HG02870 (cell line): ENCODE results near the gene PATJ.
"Not testable (repeated sequence)": the region's sequence is repeated elsewhere in the genome, so short reads cannot be mapped to it uniquely, and the experiment has no call there.

Experiments
- ATAC-seq: cut with Tn5 transposase; IDR thresholded peaks from one replicate; pipeline ENCODE4 v1.9.1; 2021; ENCODE audit warnings: mild to moderate bottlenecking, moderate library complexity; ENCODE audit not compliant: unreplicated experiment

PATJ gene

DNA sequence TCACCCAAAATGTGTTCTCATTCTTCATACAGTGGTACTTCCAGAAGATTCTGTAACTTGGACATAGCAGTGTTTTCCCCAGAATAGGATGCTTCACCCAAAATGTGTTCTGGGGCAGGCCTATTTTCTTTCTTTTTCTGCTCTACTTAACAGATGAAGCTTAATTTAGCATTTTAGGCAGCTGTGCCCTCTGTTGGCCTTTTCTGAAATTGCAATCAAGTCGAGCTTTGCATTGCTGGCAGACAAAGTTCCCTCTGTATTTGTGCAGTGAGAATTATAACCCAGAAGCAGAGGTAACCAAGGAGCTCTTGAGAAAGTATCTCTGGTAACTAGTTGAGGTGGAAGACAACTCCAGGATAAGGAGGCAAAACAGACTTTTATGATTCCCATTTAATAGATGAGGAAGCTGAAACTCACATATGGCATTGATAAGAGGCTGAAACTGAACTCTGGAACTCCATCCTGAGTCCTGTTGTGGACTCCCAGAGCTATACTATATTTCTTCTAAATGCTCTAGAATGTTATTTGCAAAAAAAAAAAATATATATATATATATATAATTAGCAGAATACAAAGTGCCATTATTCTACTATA is 402.1 kb downstream of the PATJ start:
- peak; percentile 44 for ATAC-seq

DNA sequence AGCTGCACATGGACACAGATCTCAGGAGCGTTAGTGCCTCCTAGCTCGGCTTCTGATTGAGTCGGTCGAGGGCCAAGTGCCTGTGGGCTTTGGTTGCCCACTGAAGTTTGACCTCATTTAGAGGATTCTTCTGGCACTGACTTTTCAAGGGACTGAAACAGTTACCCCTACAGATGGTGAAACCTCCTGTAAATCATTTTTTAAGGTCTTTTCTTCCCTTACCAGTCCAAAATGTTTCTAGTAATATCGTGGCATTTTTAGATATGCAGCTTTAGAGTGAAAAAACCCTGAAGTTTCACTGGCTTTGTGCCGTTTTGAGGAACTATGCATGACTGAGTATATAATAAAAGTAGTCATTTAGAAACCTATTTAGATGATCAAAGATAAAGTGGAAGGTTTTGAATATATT is 417.7 kb downstream of the PATJ start:
- no peak for ATAC-seq

DNA sequence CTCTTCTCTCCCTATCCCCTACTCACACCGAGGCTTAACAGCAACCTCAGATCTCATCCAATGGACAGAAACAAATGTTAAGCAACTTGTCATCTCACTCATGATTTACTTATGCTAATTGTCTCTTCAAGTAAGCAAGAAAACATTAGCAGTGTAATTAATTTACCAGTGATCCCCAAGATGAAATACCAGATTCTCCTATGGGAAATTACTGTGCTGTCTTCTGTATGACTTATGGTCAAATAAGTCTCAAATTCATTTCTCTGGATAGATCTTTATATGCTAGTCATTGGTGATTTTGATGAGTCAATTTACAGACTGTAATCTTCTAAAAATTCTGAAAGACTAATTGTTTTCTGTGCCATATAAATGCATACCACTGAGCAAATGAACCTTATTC is 419.4 kb downstream of the PATJ start:
- no peak for ATAC-seq

DNA sequence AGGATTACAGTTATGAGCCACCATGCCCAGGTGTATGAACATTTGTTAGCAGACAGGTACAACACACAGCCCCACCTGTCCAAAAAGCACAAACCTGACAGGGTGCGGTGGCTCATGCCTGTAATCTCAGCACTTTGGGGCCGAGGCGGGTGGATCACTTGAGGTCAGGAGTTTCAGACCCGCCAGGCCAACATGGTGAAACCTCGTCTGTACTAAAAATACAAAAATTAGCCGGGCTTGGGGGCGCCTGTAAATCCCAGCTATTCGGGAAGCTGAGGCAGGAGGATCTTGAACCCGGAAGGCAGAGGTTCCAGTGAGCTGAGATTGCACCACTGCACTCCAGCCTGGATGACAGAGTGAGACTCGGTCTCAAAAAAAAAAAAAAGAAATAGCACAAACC is 428.1 kb downstream of the PATJ start:
- not testable (repeated sequence) for ATAC-seq

DNA sequence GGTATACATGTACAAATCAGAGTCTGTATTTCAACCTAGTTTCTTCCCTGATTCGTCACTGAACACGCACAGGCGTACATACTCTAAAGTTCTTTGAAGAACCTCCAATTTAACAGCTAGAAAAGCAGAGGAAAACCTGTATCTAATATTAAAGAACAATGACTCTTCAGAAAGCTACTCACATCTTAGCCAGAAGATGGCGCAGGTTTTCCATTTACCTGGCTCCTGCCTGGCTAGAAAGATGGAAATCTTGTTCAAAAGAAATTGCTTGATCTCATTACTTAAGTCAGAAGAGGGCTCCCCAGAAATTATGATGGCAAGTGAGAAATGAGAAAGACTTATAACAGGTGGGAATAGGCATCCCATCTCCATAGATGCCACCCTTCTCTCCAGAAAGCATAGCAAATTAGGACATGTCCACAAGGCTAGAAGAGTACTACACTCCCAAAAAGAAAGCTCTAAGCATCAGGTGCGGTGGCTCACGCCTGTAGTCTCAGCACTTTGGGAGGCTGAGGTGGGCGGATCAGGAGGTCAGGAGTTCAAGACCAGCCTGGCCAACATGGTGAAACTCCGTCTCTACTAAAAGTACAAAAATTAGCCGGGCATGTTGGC is 433.4 kb downstream of the PATJ start:
- no peak for ATAC-seq

DNA sequence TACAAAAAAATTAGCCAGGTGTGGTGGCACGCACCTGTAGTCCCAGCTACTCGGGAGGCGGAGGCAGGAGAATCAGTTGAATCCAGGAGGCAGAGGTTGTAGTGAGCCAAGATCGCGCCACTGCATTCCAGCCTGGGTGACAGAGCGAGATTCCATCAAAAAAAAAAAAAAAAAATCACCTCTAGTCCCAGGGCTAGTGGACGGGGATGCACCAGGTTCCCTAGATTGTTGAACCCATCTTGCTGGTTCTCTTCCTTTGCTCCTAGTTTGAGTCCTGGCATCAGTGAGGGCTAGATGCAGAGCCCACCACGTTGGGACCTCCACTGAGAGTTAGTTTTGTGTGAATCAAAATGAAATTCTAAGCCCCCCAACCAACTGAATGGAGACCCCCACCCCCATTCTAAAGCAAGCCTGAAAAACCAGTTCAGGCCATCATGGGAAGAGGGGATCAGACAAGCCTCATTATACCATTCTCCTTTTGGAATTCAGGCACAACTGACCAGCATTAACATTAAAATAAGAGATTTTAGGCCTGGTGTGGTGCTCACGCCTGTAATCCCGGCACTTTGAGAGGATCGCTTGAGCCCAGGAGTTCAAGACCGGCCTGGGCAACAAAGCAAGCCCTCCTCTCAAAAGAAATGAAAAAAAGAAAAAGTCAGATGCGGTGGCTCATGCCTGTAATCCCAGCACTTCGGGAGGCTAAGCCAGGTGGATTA is 434.5 kb downstream of the PATJ start:
- no peak for ATAC-seq

DNA sequence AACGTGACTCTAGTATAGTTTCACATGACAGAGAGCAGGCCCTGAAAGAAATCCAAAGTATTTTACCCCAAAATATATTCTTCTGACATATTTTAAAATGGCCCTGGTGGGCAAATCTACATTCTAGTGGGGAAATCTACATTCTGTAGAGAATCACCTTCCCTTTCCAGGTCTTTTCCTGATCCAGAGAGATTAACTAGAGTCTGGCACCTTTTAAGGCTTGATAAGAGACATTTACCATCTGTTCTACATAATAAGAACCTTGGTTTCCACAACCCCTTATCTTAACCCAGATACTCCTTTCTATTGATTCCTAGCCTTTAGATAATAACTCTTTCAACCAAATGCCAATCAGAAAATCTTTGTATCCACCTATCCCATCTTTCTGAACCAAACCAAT is 435.3 kb downstream of the PATJ start:
- no peak for ATAC-seq

DNA sequence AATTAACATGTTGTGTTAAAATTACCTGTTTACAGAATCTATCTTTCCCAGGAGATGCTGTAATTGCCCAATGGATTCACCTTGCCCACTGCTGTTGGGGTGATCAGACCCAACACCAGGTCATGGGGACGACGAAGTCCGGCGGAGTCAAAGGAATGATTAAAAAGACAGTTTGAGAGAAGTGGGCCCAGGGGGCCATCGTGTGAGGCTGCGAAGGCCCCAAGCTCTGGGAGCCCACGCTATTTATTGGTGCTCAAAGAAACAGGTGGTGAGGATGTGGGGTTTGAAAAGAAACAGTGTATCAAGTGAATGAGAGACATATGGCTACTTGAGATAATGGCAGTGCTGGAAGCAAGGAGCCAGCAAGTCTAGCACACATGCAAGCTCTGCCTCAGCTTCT is 436.1 kb downstream of the PATJ start:
- ATAC-seq, result no peak

DNA sequence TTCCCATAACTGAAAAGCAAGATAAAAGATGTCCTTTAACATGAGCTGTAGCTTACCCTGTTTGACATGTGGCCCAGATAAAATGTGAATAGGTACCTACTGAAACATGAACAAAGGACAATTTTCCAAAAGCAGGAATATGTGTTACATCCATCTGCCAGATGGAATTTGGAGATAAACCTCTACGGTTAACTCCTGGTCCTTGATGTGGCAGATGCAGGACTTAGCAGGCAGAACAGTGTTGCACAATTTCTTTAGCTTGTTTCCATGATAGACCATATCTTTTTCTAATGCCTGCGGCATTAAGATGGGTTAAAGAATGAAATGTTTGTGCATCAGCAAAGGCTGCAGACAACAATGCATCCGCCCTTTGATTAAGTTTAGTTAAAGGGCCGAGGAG is 437.8 kb downstream of the PATJ start:
- not testable (repeated sequence) for ATAC-seq

DNA sequence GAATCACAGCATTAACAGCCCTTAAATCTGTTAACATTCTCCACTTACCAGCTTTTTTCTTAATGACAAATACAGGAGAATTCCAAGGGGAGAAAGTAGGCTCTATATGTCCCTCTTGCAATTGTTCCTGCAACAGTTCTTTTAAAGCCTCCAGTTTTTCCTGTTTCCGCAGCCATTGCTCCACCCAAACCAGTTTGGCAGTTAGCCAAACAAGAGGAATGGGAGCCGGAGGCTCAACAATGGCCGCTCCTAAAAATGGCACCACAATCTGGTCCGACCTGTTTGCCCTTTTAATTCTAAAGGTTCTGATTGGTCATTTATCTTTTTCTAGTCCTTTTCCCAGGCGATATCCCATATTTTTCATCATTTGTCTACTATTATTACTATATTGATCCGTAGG is 438.4 kb downstream of the PATJ start:
- no peak for ATAC-seq

DNA sequence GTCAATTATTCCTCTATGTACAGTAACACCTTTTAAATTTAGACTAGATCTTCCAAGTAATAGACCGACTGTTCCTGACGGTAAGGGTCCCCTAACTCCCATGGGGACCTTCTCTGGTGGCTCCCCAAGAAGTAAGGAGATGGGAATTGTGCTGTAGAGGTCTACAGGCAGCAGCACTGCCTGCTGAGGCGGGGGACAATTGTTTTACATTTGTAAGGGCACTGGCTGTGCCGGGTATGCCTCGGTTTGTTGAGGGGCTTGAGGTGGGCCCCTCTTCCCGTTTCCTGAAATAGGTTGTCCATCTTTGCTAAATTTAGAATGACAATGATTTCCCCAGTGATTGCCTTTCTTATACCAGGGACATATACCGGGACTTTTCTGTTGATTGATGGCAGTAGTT is 439.3 kb downstream of the PATJ start:
- ATAC-seq, result no peak

DNA sequence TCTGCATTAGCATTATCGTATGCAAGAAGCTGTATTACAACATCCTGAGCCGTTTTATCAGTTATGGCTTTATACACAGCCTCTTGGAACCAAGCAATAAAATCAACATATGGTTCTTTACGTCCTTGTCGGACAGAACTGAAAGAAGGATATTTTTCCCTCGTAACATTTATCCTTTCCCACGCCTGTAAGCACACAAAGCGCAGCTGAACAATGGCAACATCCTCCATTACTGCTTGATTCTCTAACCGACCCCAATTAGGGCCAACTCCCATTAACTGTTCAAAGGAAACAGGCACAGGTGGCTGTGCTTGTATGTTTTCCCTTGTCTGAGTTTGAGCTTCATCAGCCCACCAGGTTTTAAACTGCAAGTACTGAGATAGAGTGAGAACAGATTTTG is 439.9 kb downstream of the PATJ start:
- not testable (repeated sequence) for ATAC-seq

DNA sequence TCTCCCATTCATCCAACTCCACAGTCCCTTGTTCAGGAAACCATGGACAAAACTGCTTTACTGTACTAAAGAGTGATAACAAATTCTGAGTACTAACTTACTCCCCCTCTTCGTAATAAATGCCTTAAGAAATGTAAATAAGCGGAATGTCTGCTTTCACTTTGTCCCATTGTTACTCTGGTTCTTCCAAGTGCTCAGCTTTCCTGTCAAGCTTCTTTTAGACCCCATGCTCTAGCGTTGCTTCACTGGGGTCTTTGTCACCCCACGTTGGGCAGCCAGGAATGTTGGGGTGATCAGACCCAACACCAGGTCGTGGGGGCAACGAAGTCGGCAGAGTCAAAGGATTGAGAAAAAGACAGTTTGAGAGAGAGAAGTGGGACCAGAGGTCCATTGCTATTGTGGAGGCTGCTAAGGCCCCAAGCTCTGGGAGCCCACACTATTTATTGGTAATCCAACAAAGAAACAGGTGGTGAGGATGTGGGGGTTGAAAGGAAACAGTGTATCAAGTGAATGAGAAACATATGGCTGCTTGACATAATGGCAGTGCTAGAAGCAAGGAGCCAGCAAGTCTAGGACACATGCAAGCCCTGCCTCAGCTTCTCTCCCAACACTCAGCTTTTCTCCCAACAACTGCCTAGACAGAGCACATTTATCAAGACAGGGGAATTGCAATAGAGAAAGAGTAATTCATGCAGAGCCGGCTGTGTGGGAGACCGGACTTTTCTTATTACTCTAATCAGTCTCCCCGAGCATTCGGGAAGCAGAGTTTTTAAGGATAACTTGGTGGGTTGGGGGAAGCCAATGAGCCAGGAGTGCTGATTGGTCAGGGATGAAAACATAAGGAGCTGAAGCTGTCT is 441.1 kb downstream of the PATJ start:
- ATAC-seq, result not testable (repeated sequence)

DNA sequence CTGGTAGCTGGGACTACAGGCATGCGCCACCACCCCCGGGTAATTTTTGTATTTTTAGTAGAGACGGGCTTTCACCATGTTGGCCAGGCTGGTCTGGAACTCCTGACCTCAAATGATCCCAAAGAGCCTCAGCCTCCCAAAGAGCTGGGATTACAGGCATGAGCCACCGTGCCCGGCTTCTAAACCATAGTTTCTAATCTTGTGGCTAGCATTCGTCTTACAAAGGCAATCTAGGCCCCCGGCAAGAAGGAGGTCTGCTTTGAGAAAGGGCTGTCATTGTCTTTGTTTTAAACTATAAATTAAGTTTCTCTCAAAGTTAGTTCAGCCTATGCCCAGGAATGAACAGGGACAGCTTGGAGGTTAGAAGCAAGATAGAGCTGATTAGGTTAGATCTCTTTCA is 442.1 kb downstream of the PATJ start:
- ATAC-seq, result no peak

DNA sequence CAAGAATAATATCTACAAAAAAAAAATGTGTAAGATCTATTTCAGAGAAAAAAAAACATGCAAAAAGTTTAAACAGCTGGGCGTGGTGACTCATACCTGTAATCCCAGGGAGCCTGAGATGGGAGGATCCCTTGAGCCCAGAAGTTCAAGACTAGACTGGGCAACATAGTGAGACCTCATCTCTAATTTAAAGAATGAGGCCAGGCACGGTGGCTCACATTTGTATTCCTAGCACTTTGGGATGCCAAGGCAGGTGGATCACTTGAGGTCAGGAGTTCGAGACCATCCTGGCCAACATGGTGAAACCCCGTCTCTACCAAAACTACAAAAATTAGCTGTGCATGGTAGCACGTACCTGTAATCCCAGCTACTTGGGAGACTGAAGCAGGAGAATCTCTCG is 443.0 kb downstream of the PATJ start:
- ATAC-seq, result not testable (repeated sequence)

DNA sequence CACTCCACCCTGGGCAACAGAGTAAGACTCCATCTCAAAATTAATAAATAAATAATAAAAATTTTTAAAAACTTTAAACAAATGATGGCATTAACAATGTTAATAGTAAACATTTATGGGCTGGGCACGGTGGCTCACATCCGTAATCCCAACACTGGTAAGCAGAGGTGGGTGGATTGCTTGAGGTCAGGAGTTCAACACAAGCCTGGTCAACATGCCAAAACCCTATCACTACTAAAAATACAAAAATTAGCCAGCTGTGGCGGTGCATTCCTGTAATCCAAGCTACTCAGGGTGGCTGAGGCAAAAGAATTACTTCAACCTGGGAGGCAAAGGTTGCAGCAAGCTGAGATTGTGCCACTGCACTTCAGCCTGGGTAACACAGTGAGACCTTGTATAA is 443.4 kb downstream of the PATJ start:
- ATAC-seq, result no peak

DNA sequence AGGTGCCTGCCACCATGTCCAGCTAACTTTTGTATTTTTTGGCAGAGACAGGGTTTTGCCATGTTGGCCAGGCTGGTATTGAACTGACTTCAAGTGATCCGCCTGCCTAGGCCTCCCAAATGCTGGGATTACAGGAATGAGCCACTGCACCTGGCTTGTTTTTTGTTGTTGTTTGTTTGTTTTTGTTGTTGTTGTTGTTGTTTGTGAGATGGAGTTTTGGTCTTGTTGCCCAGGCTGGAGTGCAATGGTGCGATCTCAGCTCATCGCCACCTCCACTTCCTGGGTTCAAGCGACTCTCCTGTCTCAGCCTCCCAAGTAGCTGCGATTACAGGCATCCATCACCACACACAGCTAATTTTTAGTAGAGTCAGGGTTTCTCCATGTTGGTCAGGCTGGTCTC is 445.3 kb downstream of the PATJ start:
- no peak for ATAC-seq

DNA sequence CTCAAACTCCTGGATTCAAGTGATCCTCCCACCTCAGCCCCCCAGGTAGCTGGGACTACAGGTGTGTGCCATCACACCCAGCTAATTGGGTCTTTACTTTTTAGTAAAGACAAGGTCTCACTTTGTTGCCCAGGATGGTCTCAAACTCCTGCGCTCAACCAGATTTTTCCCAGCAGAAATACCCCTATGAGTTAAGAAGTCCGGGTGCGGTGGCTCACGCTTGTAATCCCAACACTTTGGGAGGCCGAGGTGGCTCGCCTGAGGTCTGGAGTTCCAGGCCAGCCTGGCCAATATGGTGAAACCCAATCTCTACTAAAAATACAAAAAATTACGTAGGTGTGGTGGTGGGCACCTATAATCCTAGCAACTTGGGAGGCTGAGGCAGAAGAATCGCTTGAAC is 445.8 kb downstream of the PATJ start:
- no peak for ATAC-seq

DNA sequence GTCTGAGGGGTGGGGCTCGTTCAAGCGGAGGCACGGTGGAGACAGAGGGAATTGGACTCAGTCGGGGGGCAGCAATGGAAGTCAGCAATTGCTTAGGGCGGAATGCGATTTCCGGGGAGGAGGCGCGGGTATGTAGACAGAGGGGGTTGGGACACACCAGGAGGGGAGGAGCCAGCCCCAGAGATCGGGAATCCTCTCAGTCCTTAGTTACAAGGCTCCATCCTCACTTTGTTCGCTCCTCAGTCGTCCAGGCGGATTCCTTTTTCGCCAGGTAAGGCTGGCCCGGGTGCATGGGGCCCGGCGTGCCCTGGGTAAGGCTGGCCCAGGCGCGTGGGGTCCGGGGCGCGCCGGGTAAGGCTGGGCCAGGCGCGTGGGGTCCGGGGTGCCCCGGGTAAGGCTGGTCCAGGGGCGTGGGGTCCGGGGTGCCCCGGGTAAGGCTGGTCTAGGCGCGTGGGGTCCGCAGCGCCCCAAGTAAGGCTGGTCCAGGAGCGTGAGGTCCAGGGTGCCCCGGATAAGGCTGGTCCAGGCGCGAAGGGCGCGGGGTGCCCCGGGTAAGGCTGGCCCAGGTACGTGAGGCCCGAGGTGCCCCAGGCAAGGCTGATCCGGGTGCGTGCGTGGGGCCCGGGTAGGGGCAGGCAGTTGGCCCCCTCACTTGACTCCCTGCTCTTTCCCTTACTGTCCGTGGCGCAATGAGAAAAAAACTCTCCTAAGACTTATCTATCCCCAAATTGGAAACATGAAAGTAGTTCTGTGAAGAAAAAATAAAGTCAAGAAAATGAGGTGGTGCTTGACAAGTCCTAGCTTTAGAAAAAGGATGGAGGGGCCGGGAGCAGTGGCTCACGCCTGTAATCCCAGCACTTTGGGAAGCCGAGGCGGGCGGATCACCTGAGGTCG is 452.6 kb downstream of the PATJ start, which contains the start of gene L1TD1:
TSS of gene L1TD1 (plus strand) at position 199 of the 894 bp plus-strand sequence. CDS start 11,780 bp downstream, outside the sequence.
- ATAC-seq, result no peak

DNA sequence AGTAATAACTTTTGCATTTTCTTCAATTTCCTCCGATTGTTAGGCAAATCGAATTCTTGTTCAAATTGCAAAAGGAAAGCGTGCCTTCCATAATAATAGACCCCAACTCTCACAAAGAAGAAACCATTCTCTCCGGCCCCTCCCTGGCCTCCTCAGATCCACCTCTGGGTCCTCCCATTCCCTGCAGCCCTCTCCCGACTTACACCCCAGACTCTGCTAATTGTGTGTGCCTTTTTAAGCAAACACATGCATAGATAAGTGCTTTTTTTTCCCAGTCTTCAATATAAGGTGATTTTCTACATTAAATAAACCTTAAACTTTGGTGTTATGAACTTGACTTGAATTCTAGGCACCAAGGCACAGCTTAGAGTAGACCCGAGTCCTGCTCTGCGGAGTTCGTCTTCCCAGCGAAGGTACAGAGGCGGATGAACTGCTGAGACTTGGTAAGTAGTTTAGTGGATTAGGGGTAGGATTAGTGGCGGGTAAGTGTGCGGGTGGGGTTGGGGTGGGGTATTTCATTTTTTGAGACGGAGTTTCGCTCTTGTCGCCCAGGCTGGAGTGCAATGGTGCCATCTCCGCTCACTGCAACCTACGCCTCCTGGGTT is 453.9 kb downstream of the PATJ start:
- no peak for ATAC-seq
